ENCODE data around the gene SPEN.

GRCh38 chr1:15963968-15964648 lies 116.6 kb downstream of the SPEN start:
- no peak for TF ChIP-seq CTCF (IDR thresholded peaks at IDR 0.05)
- TF ChIP-seq EP300 (IDR thresholded peaks at IDR 0.05) = no peak
